HCT116 (cell line): ENCODE measurements around the gene TNXB. TPM values are rescaled to one million over a fixed set of nuclear protein-coding genes. Genes with fewer than 3 reads are reported as not detected.
"Not testable (repeated sequence)": the region's sequence is repeated elsewhere in the genome, so short reads cannot be mapped to it uniquely, and the experiment has no call there.

Source experiments
- ATAC-seq: fragments of 200-7000 bp; cut with Tn5 transposase; 2 replicates; pipeline ENCODE4 v1.9.1; 2020; ENCODE audit warnings: mild to moderate bottlenecking, moderate library complexity
- BruUV-seq: library from RNA; stranded (reverse); fragments of 400-500 nt; replicated peaks from 2 replicates; lab custom pipeline; 2021; lab: Mats Ljungman, UMichigan
- CTCF ChIA-PET: fragments of 300-600 bp; sonication (Branson Sonifier 250); formaldehyde crosslinking; loops from one replicate; lab custom pipeline; 2021; ENCODE audit warnings: antibody characterized with exemption; lab: Charles Lee
- POLR2A ChIA-PET: fragments of 300-600, 350-600 bp; sonication (Branson Sonifier 250); formaldehyde crosslinking; loops from one replicate; lab custom pipeline; 2021; ENCODE audit warnings: antibody characterized with exemption; lab: Charles Lee
- RAD21 ChIA-PET, 2 experiments: fragments of 300-600 bp; sonication (Branson Sonifier 250); formaldehyde crosslinking; loops; one replicate each; lab custom pipeline; 2023; ENCODE audit warnings: low total read pairs in 2 of 2; ENCODE audit not compliant: uncharacterized antibody in 2 of 2, unreplicated experiment in 2 of 2, low non-redundant PET in 1 of 2; lab: Charles Lee
- DNase-seq: peaks from one replicate; pipeline ENCODE4 v3.0.0-alpha.2; 2010; ENCODE audit warnings: low read depth, low spot score
- H2AFZ ChIP-seq: fragments of 200-600 bp; shearing (Covaris generic), sonication (generic); 2 replicates; pipeline ENCODE4 v1.6.1; 2017; ENCODE audit warnings: low read depth, mixed run types, mixed read lengths, antibody characterized with exemption, low read length; ENCODE audit not compliant: poor library complexity, severe bottlenecking
- H3K27ac ChIP-seq: 2 replicates; pipeline ENCODE4 v1.5.1; 2012; ENCODE audit warnings: low read depth, low read length
- H3K27me3 ChIP-seq: fragments of 200-600 bp; sonication (generic); 2 replicates; pipeline ENCODE4 v1.6.1; 2016; ENCODE audit warnings: mixed run types, low read length, mixed read lengths; ENCODE audit not compliant: insufficient read depth
- H3K36me3 ChIP-seq, 2 experiments: fragments of 200-500 bp in 1 of 2; fragments of 200-600 bp in 1 of 2; sonication (Bioruptor generic) in 1 of 2; sonication (generic) in 1 of 2; 2 replicates each; pipeline versions ENCODE4 v1.5.1 to v1.6.1; 2014 to 2016; ENCODE audit warnings: low read length in 2 of 2, inconsistent platforms in 1 of 2, mixed read lengths in 1 of 2, mixed run types in 1 of 2; ENCODE audit not compliant: insufficient read depth in 2 of 2, control insufficient read depth in 1 of 2
- H3K4me1 ChIP-seq, 2 experiments: fragments of 200-600 bp in 1 of 2; sonication (generic) in 1 of 2; 2 replicates each; pipeline versions ENCODE4 v1.5.1 to v1.6.1; 2012 to 2017; ENCODE audit warnings: low read length in 2 of 2, inconsistent platforms in 1 of 2, mild to moderate bottlenecking in 1 of 2, mixed read lengths in 1 of 2, mixed run types in 1 of 2, moderate library complexity in 1 of 2; ENCODE audit not compliant: insufficient read depth in 2 of 2, control insufficient read depth in 1 of 2
- H3K4me2 ChIP-seq: fragments of 200-600 bp; sonication (generic); 2 replicates; pipeline ENCODE4 v1.6.1; 2017; ENCODE audit warnings: mixed run types, low read length, mixed read lengths
- H3K4me3 ChIP-seq, 2 experiments: fragments of 200-600 bp in 1 of 2; sonication (generic) in 1 of 2; replicated peaks in 1 of 2; 2 replicates each; pipeline ENCODE4 v1.5.1; 2011 to 2016; ENCODE audit warnings: low read length in 2 of 2, control low read depth in 1 of 2, low read depth in 1 of 2, mild to moderate bottlenecking in 1 of 2, mixed read lengths in 1 of 2, mixed run types in 1 of 2
- H3K79me2 ChIP-seq: fragments of 200-600 bp; sonication (generic); 2 replicates; pipeline ENCODE4 v1.6.1; 2017; ENCODE audit warnings: mild to moderate bottlenecking, mixed run types, low read length, moderate library complexity, mixed read lengths; ENCODE audit not compliant: insufficient read depth
- H3K9ac ChIP-seq: fragments of 200-600 bp; sonication (generic); 2 replicates; pipeline ENCODE4 v1.6.1; 2016; ENCODE audit warnings: low read length, mixed read lengths
- H3K9me2 ChIP-seq: fragments of 200-600 bp; sonication (generic), shearing (Covaris generic); 2 replicates; pipeline ENCODE4 v1.6.1; 2017; ENCODE audit warnings: mixed run types, mild to moderate bottlenecking, moderate library complexity; ENCODE audit not compliant: insufficient read depth
- H3K9me3 ChIP-seq, 2 experiments: fragments of 200-500 bp in 1 of 2; fragments of 200-600 bp in 1 of 2; sonication (Bioruptor generic) in 1 of 2; sonication (generic) in 1 of 2; 2 replicates each; pipeline ENCODE4 v1.6.1; 2014 to 2017; ENCODE audit warnings: low read length in 2 of 2, mixed read lengths in 2 of 2, inconsistent platforms in 1 of 2, low read depth in 1 of 2, mild to moderate bottlenecking in 1 of 2, mixed run types in 1 of 2, moderate library complexity in 1 of 2; ENCODE audit not compliant: control insufficient read depth in 1 of 2, insufficient read depth in 1 of 2
- H4K20me1 ChIP-seq: fragments of 200-600 bp; sonication (generic), shearing (Covaris generic); 2 replicates; pipeline ENCODE4 v1.6.1; 2017; ENCODE audit warnings: mixed run types, mild to moderate bottlenecking, moderate library complexity; ENCODE audit not compliant: insufficient read depth
- EGR1 ChIP-seq: IDR thresholded peaks from 2 replicates; pipeline ENCODE4 v1.6.1; 2012; ENCODE audit warnings: low read depth
- EZH2 ChIP-seq: fragments of 200-600 bp; sonication (generic); IDR thresholded peaks from 2 replicates; pipeline ENCODE4 v1.6.1; 2017; ENCODE audit warnings: antibody characterized with exemption, mixed run types
- FOSL1 ChIP-seq: IDR thresholded peaks from 2 replicates; pipeline ENCODE4 v1.6.1; 2012; ENCODE audit warnings: low read depth
- POLR2AphosphoS5 ChIP-seq: IDR thresholded peaks from 2 replicates; pipeline ENCODE4 v1.6.1; 2011; ENCODE audit warnings: mild to moderate bottlenecking, low read depth, low read length, moderate library complexity
- RAD21 ChIP-seq: IDR thresholded peaks from 2 replicates; pipeline ENCODE4 v1.6.1; 2012; ENCODE audit warnings: low read depth, mild to moderate bottlenecking
- ZFX ChIP-seq: fragments of 450-650 bp; IDR thresholded peaks from 2 replicates; pipeline ENCODE4 v1.6.1; 2017
- intact Hi-C: fragments of 100-400 bp; cut with micrococcal nuclease; formaldehyde crosslinking; loops from 2 replicates; pipeline ENCODE4 v1.10.0; 2022
- total RNA-seq: library from RNA; stranded (reverse); gene quantifications from one replicate; pipeline ENCODE4 v1.2.1, GENCODE V29; 2021; ENCODE audit not compliant: unreplicated experiment

Gene TNXB
- total RNA-seq, 1 experiment from 2014 or later, result 8.5 TPM

GRCh38 chr6:32067521-32067920 lies 41.6 kb downstream of the TNXB start:
- H2AFZ ChIP-seq, H3K27me3 ChIP-seq, CTCF ChIA-PET, ATAC-seq, H3K36me3 ChIP-seq, H3K9ac ChIP-seq, H3K9me3 ChIP-seq, DNase-seq, H3K79me2 ChIP-seq, RAD21 ChIA-PET, H3K4me2 ChIP-seq, H4K20me1 ChIP-seq, H3K4me3 ChIP-seq, H3K9me2 ChIP-seq, POLR2A ChIA-PET, BruUV-seq, intact Hi-C loops, H3K27ac ChIP-seq, H3K4me1 ChIP-seq: not testable (repeated sequence)

GRCh38 chr6:32064706-32065105 lies 44.4 kb downstream of the TNXB start:
- no peak overlapping the region for H2AFZ ChIP-seq
- no peak overlapping the region for H3K4me2 ChIP-seq
- DNase-seq, result no peak
- H3K36me3 ChIP-seq, result no peaks in the 10 kb centered on the region
- H4K20me1 ChIP-seq, result no peaks in the 10 kb centered on the region
- H3K9me3 ChIP-seq, result no peaks in the 10 kb centered on the region
- POLR2A ChIA-PET, result no interaction called here
- ATAC-seq, result no peak
- no peaks in the 10 kb centered on the region for H3K79me2 ChIP-seq
- RAD21 ChIA-PET, result no interaction called here
- CTCF ChIA-PET, result no interaction called here
- intact Hi-C loops, result no loop called here
- no peak overlapping the region for H3K27ac ChIP-seq
- no peaks in the 10 kb centered on the region for H3K4me1 ChIP-seq
- H3K9ac ChIP-seq, result no peak overlapping the region
- H3K4me3 ChIP-seq, result no peak overlapping the region
- no peak for TF ChIP-seq POLR2AphosphoS5
- no peak for TF ChIP-seq EZH2
- TF ChIP-seq RAD21, result no peak
- no peak for TF ChIP-seq EGR1
- TF ChIP-seq ZFX, result no peak
- TF ChIP-seq FOSL1, result no peak
- H3K27me3 ChIP-seq, result no peaks in the 10 kb centered on the region
- H3K9me2 ChIP-seq, result no peaks in the 10 kb centered on the region
- no TSS peak for BruUV-seq
